22Rv1 (cell line): ENCODE data around the gene RNF5.
A peak's percentile ranks its signal among the peaks of the same experiment; 100 is the strongest.

Experiments used
- H3K27ac ChIP-seq: fragments of 450-650 bp; 2 replicates; pipeline ENCODE4 v1.5.1; 2017
- CTCF ChIP-seq: fragments of 450-650 bp; IDR thresholded peaks from 2 replicates; pipeline ENCODE4 v1.5.1; 2017; ENCODE audit warnings: mild to moderate bottlenecking
- ZFX ChIP-seq: fragments of 450-650 bp; IDR thresholded peaks from 2 replicates; pipeline ENCODE4 v1.6.1; 2017; ENCODE audit warnings: antibody characterized with exemption, borderline replicate concordance

Gene RNF5

GRCh38 chr6:32171234-32171633 is 7.0 kb upstream of the RNF5 start:
- no peak for TF ChIP-seq CTCF
- TF ChIP-seq ZFX: no peak
- H3K27ac ChIP-seq: no peak overlapping the region

DNA sequence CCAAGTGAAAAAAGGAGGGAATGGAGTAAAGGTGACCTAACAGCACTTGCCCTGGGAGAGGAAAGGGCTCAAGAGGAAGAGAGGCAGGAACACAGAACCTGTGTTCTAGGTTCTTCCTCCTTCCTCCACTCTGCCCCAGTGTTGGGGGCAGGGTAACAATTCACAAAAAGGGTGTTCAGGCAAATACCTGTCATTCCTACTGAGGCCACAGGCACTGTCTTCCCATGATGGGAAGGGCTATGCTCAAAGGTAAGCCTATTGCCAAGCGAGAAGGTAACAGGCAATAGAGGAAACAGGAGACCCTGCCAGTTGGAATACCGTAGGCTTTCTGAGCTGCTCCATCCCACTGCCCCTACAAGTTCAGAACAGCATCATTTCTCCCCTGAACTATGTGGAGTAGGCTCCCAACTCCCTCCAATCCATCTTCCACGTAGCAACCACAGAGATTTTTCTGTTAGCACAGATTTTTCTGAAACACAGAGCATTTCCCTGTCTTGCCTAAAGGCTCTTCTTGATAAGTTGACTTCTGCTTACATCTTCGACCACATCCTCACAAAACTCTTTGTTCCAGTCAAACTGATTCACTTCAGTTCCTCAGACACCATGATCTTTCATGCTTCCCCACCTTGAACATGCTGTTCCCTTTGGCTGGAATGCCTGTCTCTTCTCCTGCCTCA is 5.0 kb upstream of the RNF5 start:
- TF ChIP-seq CTCF (no peak), ZFX (no peak)
- H3K27ac ChIP-seq: no peak overlapping the region

- no peak for TF ChIP-seq ZFX
- no peak for TF ChIP-seq CTCF
- H3K27ac ChIP-seq: no peak overlapping the region
Observed at GRCh38 chr6:32174416-32174815, 3.8 kb upstream of the RNF5 start.

GRCh38 chr6:32175322-32175710 is 2.9 kb upstream of the RNF5 start:
- TF ChIP-seq CTCF: no peak
- TF ChIP-seq ZFX: no peak
- H3K27ac ChIP-seq: peak overlapping the region; percentile 99

DNA sequence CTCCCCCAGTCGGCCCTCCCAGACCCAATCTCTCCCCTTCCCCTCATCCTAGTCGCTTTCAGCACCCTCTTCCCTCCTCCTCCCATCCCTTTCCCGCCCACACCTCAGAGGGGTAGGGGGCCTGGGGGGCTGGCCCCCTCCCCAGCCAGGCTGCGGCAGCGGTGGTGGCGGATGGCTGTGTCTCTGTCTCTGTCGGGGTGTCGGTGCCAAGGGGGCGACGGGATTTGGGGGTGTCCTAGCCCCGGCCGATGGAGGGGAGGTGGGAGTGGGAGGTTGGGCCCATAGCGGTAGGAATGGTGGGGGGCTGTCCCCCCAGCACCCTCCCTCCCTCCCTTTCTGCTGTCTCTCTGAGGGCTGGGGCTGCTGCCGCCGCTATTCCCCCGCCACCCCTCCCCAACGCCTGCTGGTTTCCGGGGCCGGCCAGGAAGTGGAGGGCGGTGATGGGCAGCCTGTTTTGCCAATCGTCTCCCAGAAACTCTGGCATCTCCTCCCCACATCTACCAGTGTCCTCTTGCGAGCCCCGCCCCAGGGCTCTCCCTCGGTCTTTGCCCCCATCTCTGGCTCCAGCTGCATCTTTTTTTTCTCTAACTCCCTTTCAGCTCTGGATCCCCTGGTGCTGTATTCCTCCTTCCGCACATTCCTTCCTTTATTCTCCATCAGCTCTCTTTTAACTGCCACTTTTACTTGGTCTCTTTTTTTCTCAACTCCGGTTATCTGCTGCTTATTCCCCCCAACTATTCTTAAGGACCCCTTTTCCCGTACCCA is 2.3 kb upstream of the RNF5 start, which contains the start of gene AGPAT1:
TSS of gene AGPAT1 (minus strand) at position 374 of the 765 bp plus-strand sequence. CDS start 4,588 bp downstream, outside the sequence.
- TF ChIP-seq CTCF (no peak), ZFX (no peak)
- H3K27ac ChIP-seq: peak within 1 kb of the TSS; percentile 99

GRCh38 chr6:32176476-32177182 is 1.6 kb upstream of the RNF5 start:
- TF ChIP-seq CTCF (no peak), ZFX (no peak)
- peak overlapping the region; percentile 99 for H3K27ac ChIP-seq
